Activated CD4-positive, alpha-beta T cell treated with anti-CD3 and anti-CD28 coated beads, Interleukin-2, Interleukin-4, amounts not matched to agents 100 ng/mL and 50 ng/mL, durations not matched to agents 16 hours and 8 hours (primary cell): ENCODE data around the gene DLGAP1.
A peak's percentile ranks its signal among the peaks of the same experiment; 100 is the strongest.
"Not testable (repeated sequence)": the region's sequence is repeated elsewhere in the genome, so short reads cannot be mapped to it uniquely, and the experiment has no call there.

Experiments
- DNase-seq: peaks from one replicate; pipeline ENCODE4 v3.0.0-alpha.2; 2020; ENCODE audit warnings: low spot score

DLGAP1 gene

DNA sequence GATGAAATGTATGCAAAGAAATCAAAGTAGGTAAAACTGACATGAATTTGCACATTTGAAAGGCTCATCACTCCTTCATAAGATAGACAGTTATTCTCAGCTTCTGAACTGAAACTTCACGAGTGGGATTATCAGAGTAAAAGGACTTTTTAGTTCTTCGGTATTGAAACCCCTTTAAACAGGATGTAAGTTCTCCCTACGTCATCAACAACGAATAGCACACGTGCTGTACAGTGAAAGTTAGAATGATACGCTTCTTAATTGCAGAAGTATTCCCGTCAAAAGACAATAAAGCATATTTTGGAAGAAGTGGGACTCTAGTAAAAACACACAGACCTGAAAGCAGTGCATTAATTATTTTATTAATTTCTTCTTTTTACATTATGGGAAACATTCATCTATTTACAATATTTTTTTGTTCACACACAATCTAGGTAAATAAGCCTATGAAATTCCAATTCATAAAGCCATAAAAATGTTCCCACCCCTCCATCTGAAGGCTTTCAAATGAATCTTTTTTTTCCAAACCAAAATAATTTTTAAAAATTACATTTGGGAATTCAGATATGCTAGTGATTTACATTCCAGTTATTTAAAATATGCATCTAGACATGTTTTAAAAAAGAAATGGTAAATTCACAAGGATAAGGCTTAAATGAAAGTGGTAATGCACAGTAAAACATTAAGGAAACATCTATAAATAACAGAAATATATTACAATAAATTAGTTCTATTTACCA is 959.2 kb downstream of the DLGAP1 start:
- no peak for DNase-seq

DNA sequence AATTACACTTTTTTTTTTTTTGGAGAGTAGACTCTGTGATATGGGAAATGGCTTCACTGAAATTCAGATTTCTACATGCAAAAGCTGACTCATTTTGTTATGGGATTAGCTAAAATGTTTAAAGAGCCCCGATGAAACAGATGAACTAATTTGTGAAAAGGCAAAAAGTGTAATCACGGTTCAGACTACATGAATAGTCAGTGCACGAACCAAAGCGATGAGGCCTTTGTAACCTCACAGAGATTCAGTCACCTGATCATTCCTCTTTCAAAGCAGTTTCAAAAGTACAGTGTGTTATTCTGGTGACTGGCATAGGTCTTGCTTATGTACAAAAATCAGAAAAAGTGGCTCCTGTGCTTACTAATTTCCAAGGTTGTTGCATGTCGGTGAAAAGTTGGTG is 960.5 kb downstream of the DLGAP1 start:
- DNase-seq = no peak

DNA sequence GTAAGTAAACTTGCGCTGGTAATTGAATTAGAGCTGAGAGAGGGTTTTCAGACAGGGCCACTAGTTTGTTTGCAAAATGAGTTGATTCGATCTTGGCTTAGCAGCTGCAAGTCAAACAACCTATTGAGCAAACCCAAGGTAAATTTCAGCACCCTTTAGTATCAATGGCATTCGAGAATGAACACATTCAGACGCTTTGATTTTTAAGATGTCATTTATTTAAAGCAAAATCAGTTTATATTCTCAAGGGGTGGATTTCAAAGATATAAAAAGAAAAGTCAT is 960.9 kb downstream of the DLGAP1 start:
- DNase-seq = no peak

DNA sequence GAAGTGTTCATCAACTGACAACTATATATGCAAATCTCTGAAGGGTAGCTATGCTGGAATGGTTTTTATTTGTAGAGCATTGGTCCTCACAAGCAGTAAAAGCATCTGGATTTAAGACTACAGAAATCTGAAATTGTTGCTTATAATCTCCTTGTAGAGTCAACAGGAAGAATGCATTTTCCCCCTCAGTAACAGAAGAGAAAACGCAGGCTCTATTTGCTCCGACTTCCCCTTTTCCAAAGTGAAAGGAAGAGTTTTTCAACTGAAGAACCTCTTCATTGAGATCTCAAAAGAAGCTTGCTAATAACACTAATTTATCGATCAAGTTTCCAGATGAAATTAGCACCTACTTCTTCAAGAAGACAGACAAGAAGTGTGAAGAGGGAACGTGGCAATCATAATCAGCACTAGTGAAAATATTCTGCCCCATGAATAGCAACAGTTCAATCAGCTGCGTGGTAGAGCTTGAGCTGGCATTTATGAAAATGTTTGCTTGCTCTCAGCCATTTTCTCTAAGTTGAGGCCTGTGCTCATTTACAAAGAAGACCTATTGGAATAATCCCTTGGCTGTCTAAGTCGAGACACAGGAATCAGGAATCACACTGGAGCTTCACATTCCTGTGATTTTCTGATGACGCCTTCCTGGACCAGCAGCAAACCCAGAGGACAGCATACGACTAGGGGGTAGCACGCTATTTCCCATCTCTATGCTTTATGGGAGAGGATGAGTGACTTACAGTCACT is 961.4 kb downstream of the DLGAP1 start:
- DNase-seq = no peak

DNA sequence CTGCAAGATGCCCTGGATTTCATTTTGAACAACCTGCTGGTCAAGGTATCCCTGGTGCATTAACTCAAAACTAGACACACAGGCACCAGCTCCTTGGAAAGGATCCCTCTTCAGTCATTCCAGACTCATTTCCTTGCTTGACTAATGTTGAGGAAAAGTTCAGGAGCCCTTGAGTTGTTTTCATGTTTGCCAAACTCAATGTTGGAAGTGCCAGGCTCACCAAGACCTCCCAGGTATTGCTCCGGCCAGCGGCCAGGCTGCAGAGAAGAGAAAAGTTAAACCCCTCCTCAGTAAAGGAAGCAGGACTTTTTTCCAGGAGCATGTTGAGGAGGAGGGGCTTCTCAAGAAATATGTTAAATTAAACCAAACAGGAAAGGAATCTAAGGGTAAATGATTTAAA is 962.4 kb downstream of the DLGAP1 start:
- no peak for DNase-seq

DNA sequence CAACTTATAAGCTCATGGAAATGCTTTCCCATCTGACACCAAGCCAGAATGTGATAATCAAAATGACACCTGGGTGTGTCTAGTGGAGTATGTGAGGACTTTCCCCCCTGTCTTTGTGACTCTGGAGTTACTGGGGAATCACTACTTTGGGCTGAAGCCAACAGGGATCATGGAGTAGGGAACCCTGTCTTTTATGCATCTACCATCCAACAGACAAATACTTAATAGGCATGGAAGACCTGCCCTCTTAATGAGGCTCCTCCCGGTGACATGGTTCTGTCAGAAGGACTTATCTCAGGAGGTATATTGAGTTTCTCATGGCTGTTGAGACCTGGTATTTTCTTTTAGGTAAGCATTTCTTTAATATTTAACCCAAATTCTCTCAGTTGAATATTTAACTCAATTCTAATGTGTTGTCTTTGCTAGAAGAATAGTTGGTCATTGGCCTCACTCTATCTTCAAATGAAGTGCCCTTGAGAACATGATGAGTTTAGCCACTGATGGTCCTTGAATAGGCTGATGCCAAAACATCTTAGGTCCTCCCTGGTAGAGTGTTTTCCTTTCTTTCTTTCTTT is 963.0 kb downstream of the DLGAP1 start:
- no peak for DNase-seq

DNA sequence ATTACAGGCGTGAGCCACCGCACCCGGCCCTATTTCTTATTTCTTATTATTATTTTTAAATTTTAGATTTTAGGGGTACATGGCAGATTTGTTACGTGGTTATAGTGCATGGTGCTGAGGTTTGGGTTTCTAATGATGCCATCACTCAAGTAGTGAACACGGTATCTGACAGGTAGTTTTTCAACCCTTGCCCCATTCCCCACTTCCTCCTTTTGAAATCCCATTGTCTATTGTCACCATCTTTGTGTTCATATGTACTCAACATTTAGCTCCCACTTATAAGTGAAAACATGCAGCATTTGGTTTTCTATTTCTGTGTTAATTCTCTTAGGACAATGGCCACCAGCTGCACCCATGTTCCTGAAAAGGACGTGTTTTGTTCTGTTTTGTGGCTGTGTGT is 965.6 kb downstream of the DLGAP1 start:
- DNase-seq = no peak

DNA sequence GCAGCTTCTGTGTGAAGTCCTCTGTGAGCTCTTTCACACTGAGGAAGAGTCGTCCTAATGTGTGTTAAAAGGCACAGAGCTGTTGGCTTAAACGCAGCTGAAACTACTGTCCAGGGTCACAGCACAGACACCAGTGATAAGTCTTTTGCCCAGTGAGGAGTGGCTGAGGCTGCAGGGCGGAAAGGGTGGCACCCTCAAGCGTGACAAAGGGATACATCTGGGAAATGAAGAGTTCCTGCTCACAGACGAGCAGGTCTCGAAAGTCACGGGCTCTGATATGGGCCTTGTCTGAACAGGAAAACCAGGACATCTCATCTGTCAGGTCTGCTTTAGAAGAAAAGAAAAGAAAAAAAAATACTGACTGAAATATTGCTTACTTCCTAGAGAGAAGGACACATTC is 968.6 kb downstream of the DLGAP1 start:
- no peak for DNase-seq

DNA sequence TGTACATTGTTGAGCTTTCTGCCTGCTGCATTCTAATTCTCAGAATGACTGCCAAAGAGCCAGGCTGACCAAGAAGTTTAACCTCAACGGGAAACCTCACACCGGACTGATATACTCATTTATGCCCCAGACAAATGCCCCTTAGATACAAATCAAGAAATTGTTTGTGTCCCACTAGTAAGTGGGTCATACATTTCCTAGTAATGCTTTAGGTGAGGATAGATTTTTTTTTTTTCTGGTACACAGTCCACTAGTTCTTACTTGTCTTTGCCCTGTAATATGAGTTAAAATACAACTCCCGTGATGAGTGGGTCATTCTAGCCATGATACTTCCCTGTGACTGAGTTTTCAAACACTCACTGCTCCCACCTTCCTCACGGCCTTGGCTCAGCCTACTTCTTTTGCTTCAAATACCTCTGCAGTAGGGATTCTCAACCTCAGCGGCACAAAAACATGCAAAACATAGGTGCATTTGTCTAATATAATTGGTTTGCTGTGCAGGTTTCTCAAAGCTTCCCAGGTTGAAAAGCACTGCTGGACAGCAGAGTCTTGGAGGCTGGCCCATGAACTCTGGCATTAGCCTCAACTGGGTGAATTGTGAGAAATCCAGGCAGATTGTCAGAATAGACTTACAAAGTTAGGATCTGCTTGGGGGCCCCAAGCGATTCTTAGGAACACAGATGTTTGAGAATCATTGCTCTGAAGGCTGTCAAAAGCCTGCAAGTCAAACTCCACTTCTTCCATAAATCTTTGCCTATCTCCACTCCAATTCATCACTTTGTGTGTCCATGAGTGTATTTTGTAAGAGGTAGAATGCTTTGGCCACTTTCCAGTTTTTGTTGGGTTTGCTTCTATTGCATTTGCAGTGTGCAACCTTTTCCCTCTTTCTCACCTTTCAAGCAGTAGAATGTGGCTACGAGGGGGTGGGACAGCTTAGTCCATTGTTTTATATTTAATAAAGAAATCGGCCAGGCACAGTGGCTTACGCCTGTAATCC is 969.7 kb downstream of the DLGAP1 start:
- peak; percentile 61 for DNase-seq

DNA sequence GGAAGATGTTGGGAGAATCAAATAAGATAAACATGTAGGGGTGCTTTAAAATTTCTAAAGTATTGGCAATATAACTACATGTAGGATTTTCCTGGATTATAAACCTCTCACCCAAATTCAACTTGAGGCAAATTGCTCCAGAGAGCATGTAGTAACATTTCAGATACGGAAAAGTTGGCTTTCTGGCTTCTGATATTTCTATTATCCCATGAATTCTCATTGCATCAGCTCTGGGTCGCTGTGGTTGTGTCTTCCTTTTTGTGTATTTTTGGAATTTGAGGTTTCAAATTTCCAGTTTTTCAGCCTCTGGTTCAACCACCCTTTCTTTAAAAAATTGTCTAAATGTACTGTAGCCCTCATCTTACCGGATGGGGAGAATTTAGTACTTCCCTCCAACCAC is 972.8 kb downstream of the DLGAP1 start:
- no peak for DNase-seq

DNA sequence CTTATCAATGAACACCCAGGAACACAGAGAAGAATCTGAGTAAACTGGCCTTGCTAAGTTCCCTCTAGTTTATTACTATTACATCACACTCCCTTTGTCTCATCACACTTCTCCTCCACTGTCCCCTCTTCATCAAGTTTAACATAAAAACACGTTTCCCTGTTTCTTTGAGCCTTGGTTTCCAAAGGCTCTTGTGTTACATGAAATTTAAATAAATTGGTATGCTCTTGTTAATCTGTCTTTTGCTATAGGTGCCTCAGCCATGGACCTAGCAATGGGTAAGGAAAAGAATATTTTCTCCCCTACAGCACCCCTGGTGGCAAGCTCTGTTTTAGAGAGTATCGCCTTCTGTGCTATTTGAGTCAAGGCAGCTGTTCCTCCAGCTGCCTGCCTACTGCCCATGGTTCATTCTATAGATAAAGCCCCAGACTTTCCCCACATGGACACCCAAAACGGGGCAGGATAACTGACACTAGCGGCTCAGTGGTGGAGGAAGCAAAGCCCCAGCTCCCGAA is 973.4 kb downstream of the DLGAP1 start:
- peak; percentile 30 for DNase-seq

DNA sequence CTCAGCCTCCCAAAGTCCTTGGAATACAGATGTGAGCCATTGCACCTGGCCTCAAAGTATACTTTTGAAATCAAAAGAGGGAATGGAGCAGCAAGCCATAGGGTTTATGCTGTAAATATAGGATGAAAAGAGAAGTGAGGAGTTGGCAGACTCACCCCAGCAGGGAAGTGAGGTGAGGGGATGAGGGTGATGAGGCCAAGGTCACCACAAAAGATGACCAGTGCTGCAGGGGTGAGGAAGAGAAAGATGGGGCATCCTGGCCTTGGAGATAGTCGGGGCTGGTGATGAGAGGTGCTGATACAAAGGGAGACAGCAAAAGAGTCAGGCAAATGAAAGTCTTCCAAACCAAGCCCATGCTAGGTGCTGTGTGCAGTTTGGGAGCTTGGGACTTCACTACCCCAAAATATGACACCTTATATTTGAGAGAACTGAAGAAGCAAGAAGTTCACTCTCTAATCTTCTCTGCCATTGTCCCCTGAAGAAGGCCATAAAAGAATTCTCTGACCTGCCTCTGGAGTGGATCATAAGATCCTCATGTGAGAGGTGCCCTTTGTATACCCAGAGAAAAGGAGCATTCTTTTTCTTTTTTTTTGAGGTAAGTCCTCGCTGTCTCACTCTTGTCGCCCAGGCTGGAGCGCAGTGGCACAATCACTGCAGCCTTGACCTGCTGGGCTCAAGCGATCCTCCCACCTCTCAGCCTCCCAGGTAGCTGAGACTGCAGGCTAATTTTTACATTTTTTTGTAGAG is 974.1 kb downstream of the DLGAP1 start:
- no peak for DNase-seq

DNA sequence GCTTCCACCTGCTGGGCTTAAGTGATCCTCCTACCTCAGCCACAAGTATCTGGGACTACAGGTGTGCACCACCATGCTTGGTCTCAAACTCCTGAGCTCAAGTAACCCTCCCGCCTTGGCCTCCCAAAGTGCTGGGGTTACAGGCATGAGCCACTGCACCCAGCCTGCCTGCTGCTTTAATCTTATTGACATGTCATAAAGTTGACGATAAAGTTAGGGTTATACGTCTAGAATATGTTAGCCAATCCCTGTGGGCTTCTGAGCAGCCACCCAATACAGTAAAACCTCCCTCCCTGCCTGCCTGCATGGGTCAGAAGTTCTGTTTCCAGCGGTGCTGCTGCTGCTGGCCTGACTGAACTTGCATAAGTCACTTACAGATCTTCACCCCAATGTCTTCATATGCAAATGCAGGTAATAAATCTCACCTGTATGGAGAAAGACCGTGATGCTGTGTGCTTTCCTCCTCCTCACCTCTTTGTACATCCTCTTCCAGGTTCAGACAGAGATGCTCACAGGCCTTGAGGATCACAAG is 975.1 kb downstream of the DLGAP1 start:
- no peak for DNase-seq

DNA sequence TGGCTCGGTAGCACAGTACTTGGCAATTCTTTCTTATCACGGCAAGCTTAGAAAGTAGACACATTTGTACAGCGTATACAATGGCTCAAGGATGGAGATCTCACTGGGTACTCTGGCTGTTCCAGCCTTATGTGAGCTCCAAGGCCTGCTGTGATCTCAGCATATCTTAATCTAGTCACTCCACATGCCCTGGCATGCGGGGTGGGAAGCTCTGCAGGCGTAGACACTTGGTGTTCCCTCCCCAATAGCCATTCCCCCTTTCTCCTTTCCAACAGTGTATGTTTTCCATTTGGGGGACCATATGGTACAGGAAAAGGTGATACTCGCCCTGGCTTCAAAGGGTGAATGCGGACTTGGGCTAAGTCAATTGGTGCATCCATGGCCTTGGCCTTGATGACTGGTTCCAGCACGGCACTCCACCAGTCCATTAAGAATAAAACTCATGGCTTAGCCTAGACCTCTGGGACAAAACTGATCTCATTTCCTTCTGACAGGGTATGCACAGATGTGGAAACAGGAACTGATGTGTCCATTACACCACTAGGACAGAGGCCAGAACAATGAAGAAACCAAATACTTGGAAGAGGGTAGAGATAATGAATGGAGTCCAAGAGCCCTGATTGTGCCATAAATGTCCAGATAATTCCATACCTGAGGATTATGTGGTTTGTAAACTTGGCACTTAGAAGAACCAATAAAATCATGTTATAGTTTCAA is 976.7 kb downstream of the DLGAP1 start:
- DNase-seq = no peak

DNA sequence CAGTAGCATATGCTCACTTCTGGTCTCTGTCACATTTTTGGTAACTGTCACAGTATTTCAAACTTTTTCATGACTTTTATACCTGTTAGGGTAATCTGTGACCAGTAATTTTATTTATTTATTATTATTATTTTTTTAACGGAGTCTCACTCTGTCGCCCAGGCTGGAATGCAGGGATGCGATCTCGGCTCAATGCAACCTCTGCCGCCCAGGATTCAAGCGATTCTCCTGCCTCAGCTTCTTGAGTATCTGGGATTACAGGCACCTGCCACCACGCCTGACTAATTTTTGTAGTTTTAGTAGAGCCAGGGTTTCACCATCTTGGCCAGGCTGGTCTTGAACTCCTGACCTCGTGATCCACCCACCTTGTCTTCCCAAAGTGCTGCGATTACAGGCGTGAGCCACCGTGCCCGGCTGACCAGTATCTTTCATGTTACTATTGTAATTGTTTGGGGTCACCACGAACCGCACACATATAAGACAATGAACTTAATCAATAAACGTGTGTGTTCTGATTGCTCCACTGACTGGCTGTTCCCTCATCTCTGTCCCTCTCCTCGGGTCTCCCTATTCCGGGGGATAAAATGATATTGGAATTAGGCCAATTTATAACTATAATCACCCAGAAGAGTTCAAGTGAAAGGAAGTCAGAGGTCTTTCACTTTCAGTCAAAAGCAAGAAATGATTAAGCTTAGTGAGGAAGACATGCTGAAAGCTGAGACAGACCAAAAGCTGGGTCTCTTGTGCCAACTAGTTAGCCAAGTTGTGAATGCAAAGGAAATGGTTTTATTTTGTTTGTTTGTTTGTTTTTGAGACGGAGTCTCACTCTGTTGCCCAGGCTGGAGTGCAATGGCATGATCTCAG is 982.2 kb downstream of the DLGAP1 start:
- peak; percentile 83 for DNase-seq

DNA sequence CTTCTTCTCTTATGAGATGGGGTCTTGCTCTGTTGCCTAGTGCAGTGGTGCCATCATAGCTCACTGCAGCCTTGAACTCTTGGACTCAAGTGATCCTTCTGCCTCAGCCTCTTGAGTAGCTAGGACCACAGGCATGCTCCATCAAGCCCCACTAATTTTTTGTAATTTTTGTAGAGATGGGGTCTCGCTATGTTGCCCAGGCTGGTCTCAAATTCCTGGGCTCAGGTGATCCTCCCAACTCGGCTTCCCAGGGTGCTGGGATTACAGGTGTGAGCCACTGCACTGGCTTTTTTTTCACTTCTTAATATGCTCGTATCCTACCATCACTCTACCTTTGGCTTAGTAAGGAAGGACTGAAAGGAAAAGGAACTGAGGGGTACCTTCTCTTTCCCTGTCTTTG is 983.0 kb downstream of the DLGAP1 start:
- not testable (repeated sequence) for DNase-seq

DNA sequence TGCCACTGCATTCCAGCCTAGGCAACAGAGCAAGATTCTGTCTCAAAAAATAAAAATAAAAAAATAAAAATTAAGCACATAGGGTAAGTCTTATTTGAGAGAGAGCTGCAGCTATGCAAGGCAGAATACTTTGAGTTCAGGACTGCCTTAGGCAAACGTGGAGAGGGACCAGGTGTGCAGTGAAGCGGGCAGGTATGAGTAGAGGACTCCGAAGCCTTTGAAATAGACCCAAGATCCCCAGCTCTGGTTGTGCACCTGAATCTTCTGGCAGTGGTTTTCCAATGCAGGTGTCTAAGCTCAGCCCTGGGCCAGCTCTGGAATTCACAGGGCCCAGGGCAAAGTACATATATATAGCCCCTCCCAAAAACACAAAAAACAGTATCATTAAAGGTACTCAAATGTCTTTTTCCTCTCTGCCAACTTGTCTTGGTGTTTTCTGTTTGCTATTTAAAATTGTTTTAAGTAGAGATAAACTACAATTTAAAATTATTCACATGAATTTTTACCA is 983.9 kb downstream of the DLGAP1 start:
- no peak for DNase-seq

DNA sequence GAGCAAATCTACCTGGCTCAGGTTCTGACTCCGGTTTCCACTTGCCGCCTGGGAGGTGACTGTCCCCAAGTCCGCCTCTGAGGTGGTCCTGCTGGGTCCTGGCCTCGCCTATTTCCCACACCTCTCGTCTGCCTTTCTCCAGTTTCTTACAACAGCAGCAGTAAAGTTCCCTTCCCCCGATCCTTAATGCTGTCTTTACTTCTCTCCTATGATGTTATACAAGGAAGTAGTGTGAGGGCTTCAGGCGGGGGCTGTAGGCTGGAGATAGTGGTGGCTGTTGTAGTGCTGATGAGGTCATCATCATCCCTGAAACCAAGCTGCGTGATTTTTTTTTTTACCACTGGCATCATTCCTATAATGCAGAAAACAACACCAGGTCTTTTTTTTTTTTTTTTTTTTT is 986.3 kb downstream of the DLGAP1 start:
- no peak for DNase-seq

DNA sequence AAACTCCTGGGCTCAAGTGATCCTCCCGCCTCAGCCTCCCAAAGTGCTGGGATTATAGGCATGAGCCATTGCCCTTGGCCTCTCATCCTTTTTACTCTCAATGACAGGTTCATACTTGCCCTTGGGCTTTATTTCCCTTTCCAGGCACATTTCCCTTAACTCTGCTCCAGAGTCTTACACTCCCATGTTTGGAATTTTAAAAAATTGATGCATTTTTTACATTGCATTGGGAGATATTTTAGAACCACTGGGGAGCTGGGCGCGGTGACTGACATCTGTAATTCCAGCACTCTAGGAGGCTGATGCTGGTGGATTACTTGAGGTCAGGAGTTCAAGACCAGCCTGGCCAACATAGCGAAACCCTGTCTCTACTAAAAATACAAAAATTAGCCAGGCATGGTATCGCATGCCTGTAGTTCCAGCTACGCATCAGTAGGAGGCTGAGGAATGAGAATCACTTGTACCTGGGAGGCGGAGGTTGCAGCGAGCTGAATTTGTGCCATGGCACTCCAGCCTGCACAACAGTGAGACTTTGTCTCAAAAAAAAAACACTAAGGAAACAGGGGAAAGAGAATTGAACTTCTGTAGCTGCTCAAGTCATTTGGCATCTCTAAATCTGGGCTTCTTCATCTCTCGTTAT is 986.9 kb downstream of the DLGAP1 start:
- DNase-seq = no peak
